ENCODE measurements around the gene DPP3.

The DPP3 gene

GRCh38 chr11:66470015-66470414 lies 10.2 kb upstream of the DPP3 start:
- H3K4me3 ChIP-seq (ENCODE audit: low read length) = no peak overlapping the region
- TF ChIP-seq ZNF274 (IDR thresholded peaks at IDR 0.05; ENCODE audit: low read depth, low read length) = no peak

GRCh38 chr11:66471142-66471541 lies 9.1 kb upstream of the DPP3 start:
- no peak overlapping the region for H3K4me3 ChIP-seq (ENCODE audit: low read length)
- no peak for TF ChIP-seq ZNF274 (IDR thresholded peaks at IDR 0.05; ENCODE audit: low read depth, low read length)

GRCh38 chr11:66472054-66472453 lies 8.2 kb upstream of the DPP3 start:
- TF ChIP-seq ZNF274 (IDR thresholded peaks at IDR 0.05; ENCODE audit: low read depth, low read length) = no peak
- no peak overlapping the region for H3K4me3 ChIP-seq (ENCODE audit: low read length)

- TF ChIP-seq ZNF274 (IDR thresholded peaks at IDR 0.05; ENCODE audit: low read depth, low read length) = no peak
Observed at GRCh38 chr11:66473167-66473566, 7.1 kb upstream of the DPP3 start.

GRCh38 chr11:66473608-66474515 lies 6.4 kb upstream of the DPP3 start:
- TF ChIP-seq ZNF274 (IDR thresholded peaks at IDR 0.05; ENCODE audit: low read depth, low read length) = no peak
- no peak overlapping the region for H3K4me3 ChIP-seq (ENCODE audit: low read length)

More at GRCh38 chr11:66473167-66473566, 7.1 kb upstream of the DPP3 start:
- no peak overlapping the region for H3K4me3 ChIP-seq (ENCODE audit: low read length)

- no peak for TF ChIP-seq ZNF274 (IDR thresholded peaks at IDR 0.05; ENCODE audit: low read depth, low read length)
- H3K4me3 ChIP-seq (ENCODE audit: low read length) = no peak overlapping the region
Observed at GRCh38 chr11:66475349-66476172, 4.7 kb upstream of the DPP3 start.

- no peak for TF ChIP-seq ZNF274 (IDR thresholded peaks at IDR 0.05; ENCODE audit: low read depth, low read length)
- no peak overlapping the region for H3K4me3 ChIP-seq (ENCODE audit: low read length)
Observed at GRCh38 chr11:66476173-66476840, 3.9 kb upstream of the DPP3 start.

GRCh38 chr11:66476841-66477251 lies 3.4 kb upstream of the DPP3 start:
- no peak overlapping the region for H3K4me3 ChIP-seq (ENCODE audit: low read length)
- no peak for TF ChIP-seq ZNF274 (IDR thresholded peaks at IDR 0.05; ENCODE audit: low read depth, low read length)

- no peak overlapping the region for H3K4me3 ChIP-seq (ENCODE audit: low read length)
- TF ChIP-seq ZNF274 (IDR thresholded peaks at IDR 0.05; ENCODE audit: low read depth, low read length) = no peak
Observed at GRCh38 chr11:66477263-66478201, 2.7 kb upstream of the DPP3 start.

GRCh38 chr11:66478729-66479393 lies 1.4 kb upstream of the DPP3 start:
- TF ChIP-seq ZNF274 (IDR thresholded peaks at IDR 0.05; ENCODE audit: low read depth, low read length) = no peak

GRCh38 chr11:66479394-66480116 lies 679 bp upstream of the DPP3 start:
- peak overlapping the region; percentile 84 for H3K4me3 ChIP-seq (ENCODE audit: low read length)
- TF ChIP-seq ZNF274 (IDR thresholded peaks at IDR 0.05; ENCODE audit: low read depth, low read length) = no peak

More at GRCh38 chr11:66478729-66479393, 1.4 kb upstream of the DPP3 start:
- peak overlapping the region; percentile 84 for H3K4me3 ChIP-seq (ENCODE audit: low read length)

GRCh38 chr11:66484806-66485380 lies 4.7 kb downstream of the DPP3 start:
- no peak overlapping the region for H3K4me3 ChIP-seq (ENCODE audit: low read length)
- TF ChIP-seq ZNF274 (IDR thresholded peaks at IDR 0.05; ENCODE audit: low read depth, low read length) = no peak

All from GM08714 (cell line).